ENCODE results near the gene INPP5K.
"Not testable (repeated sequence)": the region's sequence is repeated elsewhere in the genome, so short reads cannot be mapped to it uniquely, and the experiment has no call there.

Gene INPP5K

GRCh38 chr17:1516388-1517161, at the start of gene INPP5K:
Gene INPP5K, minus strand, starts transcription at chr17:1516612. Its CDS starts 113 bp downstream, at chr17:1516499.
- peak; percentile 94 to 97 (median 95) for DNase-seq (ENCODE audit: low read depth in 3 of 3)

- DNase-seq (ENCODE audit: low read depth in 3 of 3): no peak
These were observed 49.5 kb upstream of the INPP5K start for GRCh38 chr17:1565877-1566276.

GRCh38 chr17:1563786-1564613, 47.6 kb upstream of the INPP5K start:
- no peak for DNase-seq (ENCODE audit: low read depth in 3 of 3)

- not testable (repeated sequence) for DNase-seq (ENCODE audit: low read depth in 3 of 3)
These were observed 47.0 kb upstream of the INPP5K start for GRCh38 chr17:1563471-1563785.

- DNase-seq (ENCODE audit: low read depth in 3 of 3): no peak
These were observed 45.8 kb upstream of the INPP5K start for GRCh38 chr17:1562176-1562643.

- DNase-seq (ENCODE audit: low read depth in 3 of 3): no peak
These were observed 45.2 kb upstream of the INPP5K start for GRCh38 chr17:1561420-1562175.

- no peak for DNase-seq (ENCODE audit: low read depth in 3 of 3)
These were observed 44.5 kb upstream of the INPP5K start for GRCh38 chr17:1560858-1561355.

- DNase-seq (ENCODE audit: low read depth in 3 of 3): no peak
These were observed 43.9 kb upstream of the INPP5K start for GRCh38 chr17:1560101-1560857.

GRCh38 chr17:1559047-1560043, 42.9 kb upstream of the INPP5K start:
- DNase-seq (ENCODE audit: low read depth in 3 of 3): no peak

GRCh38 chr17:1558401-1558800, 42.0 kb upstream of the INPP5K start:
- DNase-seq (ENCODE audit: low read depth in 3 of 3): no peak

GRCh38 chr17:1557355-1558095, 41.1 kb upstream of the INPP5K start:
- no peak for DNase-seq (ENCODE audit: low read depth in 3 of 3)

GRCh38 chr17:1555651-1556471, 39.4 kb upstream of the INPP5K start:
- no peak for DNase-seq (ENCODE audit: low read depth in 3 of 3)

GRCh38 chr17:1554751-1555540, 38.5 kb upstream of the INPP5K start:
- DNase-seq (ENCODE audit: low read depth in 3 of 3): no peak

GRCh38 chr17:1553354-1554266, 37.2 kb upstream of the INPP5K start:
- no peak for DNase-seq (ENCODE audit: low read depth in 3 of 3)

- no peak for DNase-seq (ENCODE audit: low read depth in 3 of 3)
These were observed 36.5 kb upstream of the INPP5K start for GRCh38 chr17:1552932-1553331.

GRCh38 chr17:1551741-1552140, 35.3 kb upstream of the INPP5K start:
- no peak for DNase-seq (ENCODE audit: low read depth in 3 of 3)

- DNase-seq (ENCODE audit: low read depth in 3 of 3): no peak
These were observed 31.6 kb upstream of the INPP5K start for GRCh38 chr17:1548032-1548431.
